GM21529 (cell line): ENCODE results near the gene CLIP1.
"Not testable (repeated sequence)": the region's sequence is repeated elsewhere in the genome, so short reads cannot be mapped to it uniquely, and the experiment has no call there.

Experiments
- ATAC-seq: cut with Tn5 transposase; IDR thresholded peaks from one replicate; pipeline ENCODE4 v1.9.1; 2021; ENCODE audit not compliant: unreplicated experiment

Gene CLIP1

DNA sequence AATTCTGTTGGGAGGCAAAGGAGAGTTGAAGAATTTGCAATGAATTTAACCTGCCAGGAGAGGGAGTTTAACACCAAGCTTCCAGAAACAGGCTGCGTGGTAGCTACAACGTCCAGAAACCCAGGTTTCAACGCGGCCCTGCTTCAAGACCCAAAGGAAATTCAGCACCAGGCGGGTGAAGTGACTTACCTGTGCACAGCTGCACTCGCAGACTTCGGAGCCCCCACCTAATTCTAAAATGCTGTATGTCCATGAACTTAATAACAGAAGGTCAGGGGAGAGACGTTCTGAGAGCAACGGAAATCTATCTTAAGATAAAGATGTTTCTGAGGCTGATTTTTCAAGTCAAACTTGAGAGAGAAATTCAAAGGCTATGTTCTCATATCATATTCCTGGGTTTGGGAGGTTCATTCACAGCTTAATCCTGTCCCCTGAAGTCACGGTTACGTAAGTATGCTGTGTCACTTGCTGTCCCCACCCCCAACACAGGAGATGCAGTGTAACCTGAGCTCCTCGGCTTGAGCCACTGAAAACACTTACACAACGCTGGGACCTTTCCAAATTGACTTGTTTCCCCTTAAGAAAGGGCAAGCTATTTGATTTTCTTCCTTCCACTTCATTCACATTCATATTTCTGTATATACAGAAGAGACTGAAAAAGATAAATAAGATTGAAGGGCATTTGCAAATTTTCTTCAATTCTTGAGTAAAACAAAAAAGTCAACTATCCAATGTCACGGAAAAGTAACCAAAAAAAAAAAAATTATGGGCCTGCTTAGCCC lies 22.7 kb downstream of the CLIP1 start:
- ATAC-seq: peak; percentile 37

DNA sequence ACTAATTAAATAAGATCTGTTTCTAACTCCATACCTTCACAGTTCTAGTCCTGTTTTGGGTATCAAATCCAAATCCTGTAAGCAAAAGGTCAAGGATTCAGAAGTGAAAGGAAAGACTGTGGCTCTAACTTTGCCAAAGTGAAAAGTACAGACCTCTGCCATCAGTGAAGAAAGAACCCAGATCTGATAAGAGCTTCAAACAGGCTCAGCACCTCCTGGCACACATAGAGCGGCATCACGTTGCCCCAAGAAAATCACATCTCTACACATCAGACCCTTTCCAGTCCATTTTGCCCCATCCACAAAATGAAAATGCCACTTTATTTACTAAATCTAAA lies 23.2 kb downstream of the CLIP1 start:
- no peak for ATAC-seq

DNA sequence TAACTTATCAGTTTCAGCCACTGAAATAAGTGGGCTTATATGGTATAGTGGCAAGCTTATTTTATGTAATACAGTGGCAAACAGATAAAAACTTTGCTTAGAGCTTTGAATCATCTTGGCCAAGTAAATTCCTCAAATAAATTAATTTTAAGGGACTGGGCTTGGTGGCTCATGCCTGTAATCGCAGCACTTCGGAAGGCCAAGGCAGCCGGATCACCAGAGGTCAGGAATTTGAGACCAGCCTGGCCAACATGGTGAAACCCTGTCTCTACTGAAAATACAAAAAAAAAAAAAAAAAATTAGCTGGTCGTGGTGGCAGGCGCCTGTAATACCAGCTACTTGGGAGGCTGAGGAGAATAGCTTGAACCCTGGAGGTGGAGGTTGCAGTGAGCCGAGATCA lies 24.5 kb downstream of the CLIP1 start:
- not testable (repeated sequence) for ATAC-seq

DNA sequence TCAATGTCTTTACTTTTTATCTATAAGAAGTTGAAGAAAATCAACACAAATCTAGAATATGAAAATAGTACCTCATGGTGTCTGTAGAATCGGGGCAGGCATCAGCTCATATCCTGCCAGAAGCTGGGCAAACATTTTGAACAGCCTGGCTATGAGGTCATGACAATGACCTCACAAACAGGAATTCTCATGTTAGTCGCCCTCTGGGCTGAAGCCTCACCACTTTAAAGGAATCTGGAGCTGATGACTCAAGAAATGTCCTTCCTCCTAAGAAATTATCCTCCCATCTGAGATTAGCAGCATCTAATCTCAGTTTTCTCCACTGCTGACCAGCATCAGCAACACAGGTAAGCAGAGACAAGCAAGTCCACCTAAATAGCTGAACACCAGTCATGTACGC lies 27.1 kb downstream of the CLIP1 start:
- ATAC-seq: no peak

DNA sequence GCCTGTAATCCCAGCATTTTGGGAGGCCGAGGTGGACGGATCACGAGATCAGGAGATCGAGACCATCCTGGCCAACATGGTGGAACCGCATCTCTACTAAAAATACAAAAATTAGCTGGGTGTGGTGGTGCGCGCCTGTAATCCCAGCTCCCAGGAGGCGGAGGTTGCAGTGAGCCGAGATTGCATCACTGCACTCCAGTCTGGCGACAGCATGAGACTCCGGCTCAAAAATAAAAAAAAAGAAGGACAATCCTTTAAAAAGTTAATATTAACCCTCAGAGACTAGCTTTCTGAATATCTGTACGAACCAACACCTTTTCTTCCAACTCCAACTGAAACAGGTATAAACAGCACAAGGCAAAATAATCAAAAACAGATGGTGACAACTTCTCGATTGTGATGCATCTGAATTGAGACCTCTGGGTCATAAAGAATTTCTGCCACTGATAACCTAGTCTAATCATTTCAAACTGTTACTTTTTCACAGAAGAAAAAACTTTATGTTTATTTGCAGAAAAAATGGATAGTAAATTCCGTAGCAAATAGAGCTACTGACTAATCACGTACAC lies 27.8 kb downstream of the CLIP1 start:
- ATAC-seq: no peak

DNA sequence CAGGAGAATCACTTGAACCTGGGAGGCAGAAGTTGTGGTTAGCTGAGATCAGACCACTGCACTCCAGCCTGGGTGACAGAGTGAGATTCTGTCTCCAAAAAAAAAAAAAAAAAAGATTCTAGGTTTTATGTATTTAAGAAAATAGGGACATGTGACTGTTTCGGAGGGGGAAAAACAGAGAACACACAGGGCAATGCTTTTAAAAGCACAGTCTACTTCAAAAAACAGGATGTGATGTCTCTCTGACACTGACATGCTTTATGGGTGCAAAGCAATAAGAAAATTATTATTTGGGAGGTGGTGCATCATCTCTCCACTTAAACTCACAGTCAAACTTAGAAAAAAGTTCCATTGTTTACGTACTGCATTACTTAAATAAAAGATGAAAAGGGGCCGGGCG lies 28.7 kb downstream of the CLIP1 start:
- ATAC-seq: no peak

DNA sequence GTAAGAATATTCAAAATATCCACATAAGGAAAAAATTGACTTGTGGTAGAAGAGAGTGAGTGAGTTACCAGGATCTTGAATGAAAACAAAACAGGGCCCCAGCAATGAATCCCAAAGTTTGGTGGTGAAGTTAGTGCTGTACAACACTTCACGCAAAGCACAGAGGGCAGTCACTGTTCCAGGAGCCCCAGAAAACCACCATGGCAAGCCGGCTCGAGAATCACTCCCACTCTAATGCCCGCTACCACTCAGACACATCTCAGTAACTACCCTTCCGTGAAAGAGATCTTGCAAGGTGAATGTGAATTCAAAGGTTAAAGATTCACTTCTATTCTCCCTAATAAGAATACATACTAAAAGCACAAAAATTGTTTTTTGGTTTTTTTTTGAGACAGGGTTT lies 30.1 kb downstream of the CLIP1 start:
- ATAC-seq: no peak

DNA sequence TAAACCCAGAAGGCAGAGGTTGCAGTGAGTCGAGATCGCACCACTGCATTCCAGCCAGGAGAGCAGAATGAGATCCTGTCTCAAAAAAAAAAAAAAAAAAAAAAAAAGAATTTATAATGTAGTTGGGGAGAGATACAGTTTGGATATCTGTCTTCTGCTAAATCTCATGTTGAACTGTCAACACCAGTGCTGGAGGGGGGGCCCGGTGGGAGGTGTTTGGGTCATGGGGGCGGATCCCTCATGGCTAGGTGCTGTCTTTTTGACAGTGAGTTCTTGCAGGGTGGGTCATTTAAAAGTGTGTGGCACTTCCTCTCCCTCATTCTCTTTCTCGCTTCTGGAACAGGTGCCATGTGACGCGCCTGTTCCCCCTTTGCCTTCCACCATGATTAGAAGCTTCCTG lies 32.8 kb downstream of the CLIP1 start:
- ATAC-seq: no peak

DNA sequence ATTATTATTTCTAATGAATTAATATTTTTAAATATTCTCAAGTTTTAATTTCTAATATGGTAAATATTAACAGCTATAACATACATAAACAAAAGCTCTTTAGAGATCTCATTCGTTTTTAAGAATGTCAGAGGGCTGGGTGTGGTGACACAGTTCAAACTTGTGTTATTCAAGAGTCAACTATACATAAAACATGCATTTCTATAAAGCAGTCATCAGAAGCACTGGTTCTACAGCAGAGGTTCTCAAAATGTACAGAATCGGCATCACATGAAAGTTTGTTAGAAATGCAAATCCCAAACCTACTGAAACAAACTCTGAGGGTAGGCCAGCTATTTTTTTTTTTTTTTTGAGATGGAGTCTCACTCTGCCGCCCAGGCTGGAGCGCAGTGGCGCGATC lies 34.6 kb downstream of the CLIP1 start:
- ATAC-seq: no peak

DNA sequence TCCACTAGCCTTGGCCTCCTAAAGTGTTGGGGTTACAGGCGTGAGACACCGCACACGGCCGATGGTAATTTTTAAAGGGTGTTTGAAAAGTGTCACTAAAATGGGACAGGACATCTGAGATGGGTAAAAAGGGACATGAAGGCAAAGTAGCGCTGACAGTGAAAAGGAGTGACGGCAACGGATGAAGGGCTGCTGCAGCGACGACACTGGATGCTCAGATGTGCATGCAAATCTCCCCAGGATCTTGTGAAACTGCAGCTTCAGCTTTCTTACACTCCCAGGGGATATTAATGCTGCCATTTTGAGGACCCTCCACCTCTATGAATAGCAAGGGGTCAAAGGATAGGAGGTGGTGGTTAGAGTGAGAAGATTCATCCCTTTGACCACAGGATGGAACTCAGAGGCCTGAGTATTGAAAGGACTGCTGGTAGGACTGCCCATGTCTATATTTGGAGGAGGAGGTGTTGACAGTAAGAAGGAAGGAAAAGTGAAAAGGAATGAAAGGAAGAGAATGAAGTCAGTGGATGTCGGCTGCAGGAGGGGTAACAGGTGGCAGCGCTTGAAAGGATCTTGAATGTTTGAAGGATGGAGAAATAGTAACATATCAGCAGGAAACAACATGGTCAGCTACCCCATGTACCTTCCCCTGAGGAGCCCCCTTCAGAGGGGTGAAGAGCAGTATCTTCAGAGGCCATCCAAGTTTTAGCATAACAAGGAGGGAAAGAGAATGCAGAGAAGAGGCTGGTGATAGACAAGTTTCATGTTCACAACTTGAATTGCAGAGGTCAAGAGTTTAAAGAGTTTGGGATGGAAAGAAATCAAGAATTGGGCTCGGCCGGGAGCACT lies 37.1 kb downstream of the CLIP1 start:
- no peak for ATAC-seq

DNA sequence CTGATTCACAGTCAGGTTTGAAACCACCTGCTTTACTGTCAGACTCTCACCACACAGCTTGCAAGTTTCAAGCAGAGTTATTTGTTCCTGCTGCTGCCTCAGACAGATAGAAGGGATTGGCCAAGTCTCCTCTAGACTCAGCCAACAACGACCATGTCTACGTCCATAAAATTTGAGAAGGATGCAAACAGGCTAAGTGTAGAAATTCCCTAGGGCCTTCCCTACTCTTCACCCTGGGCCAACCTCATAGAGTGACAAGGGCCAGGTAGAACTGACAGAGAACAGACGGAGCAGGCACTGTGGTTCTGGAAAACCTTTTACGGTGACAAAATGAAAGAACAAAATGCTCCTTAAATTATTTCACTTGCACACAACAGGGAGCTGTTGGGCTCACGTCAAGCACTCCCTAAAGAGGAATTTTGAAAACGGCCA lies 39.5 kb downstream of the CLIP1 start:
- ATAC-seq: no peak

DNA sequence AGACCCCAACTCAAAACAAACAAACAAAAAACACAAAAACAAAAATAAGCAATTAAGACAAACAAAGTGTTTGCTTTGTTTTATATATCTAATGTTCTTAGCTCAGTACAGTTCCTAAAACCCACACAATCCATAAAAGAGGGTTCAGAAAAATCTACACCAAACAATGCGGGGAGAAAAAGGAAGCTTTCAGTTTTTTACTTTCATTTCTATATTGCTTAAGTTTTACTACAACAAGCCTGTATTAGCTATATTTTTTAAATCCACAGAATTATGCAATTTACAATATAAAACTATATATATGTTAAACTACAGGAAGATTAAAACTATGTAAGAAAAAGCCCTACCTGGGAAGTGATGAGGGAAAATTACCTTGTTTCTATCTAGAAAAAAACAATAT lies 41.4 kb downstream of the CLIP1 start:
- no peak for ATAC-seq

DNA sequence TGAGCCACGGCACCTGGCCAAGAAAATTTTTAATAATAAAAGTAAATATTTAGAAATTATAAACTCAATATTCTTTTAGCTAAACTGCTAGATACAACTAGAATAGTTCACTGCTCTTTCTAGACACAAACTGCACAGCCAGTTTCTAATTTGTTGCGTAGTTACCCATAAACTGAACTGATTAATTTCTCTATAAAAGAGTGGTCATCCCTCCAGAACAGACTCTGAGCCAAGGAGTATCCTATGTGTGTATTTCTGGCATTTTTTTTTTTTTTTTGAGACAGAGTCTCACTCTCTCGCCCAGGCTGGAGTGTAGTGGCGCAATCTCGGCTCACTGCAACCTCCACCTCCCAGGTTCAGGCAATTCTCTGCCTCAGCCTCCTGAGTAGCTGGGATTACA lies 45.7 kb downstream of the CLIP1 start:
- ATAC-seq: not testable (repeated sequence)

DNA sequence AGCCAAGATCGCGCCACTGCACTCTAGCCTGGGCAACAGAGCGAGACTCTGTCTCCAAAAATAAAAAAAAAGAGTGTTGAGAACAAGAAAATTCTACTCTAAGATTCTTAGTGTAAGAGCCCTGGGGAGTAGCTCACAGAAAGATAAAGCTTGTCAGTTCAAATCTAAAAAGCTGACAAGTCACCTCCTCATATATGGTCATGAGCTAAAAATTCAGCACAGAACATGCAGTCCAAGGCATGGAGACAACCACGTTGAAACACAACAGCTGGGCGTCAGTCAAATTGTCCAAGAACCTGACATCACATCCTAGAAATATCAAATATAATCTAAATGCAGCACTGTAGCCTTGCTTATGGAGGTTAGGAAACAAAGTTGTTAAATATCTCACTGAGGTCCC lies 47.8 kb downstream of the CLIP1 start:
- no peak for ATAC-seq

DNA sequence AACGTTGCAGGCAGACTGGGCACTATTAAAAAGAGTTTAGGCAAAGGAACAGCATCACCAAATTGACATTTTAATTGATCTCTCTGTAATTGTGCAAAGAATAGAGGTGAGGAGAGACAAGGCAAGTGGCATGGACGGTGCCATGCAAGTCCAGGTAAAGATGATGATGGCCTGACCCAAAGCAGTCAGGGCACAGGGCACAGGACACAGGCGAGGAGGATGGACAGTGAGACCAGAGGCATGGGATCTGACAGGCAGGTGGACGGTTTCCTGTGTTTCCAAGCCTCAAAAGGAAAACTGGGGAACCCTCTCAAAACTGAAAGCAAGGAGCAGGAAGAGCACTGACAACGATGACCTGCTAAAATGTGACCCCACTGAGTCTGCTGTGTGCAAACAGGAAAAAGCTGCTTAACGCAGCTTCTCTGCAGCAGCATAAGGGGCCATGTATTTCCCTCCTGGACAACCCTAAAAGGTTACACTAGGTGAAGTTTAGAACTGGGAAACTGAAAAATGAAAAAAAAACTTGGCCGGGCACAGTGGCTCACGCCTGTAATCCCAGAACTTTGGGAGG lies 50.9 kb downstream of the CLIP1 start:
- ATAC-seq: no peak

DNA sequence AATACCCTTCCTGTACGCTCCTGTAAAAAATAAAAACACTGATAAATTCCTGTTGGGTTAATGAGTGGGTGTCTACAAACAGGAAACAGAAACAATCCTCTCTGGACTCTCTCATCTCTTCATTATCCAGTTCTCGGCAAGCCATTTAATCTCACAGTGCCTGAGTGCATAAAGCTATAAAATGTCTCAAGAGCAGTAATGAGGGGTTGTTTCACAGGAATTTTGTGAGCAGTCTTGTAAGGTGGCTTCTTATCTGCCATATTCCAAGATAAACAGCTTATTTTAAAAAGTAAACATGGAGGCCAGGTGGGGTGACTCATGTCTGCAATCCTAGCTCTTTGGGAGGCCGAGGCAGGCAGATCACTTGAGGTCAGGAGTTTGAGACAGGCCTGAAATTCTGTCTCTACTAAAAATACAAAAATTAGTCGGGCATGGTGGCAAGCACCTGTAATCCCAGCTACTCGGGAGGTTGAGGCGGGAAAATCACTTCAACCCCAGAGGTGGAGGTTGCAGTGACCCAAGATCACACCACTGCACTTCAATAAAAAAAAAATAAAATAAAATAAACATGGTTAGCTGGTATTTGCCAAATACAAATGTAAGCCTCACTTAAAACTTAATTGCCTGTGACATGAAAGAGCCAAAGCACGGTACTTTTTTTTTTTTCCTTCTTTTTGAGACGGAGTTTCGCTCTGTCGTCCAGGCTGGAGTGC lies 54.0 kb downstream of the CLIP1 start:
- ATAC-seq: no peak

DNA sequence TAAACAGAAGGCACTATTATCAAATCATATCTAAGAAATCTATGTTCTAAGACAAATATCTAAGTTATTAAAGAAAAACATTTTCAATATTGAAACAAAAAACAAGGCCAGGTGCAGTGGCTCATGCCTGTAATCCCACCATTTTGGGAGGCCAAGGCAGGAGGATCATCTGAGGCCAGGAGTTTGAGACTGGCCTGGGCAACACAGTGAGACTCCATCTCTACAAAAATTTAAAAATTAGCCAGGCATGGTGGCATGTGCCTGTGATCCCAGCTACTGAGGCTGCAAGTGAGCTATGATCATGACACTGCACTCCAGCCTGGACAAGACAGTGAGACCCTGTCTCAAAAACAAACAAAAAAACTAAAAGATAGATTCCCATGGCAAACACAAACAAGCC lies 54.8 kb downstream of the CLIP1 start:
- not testable (repeated sequence) for ATAC-seq

DNA sequence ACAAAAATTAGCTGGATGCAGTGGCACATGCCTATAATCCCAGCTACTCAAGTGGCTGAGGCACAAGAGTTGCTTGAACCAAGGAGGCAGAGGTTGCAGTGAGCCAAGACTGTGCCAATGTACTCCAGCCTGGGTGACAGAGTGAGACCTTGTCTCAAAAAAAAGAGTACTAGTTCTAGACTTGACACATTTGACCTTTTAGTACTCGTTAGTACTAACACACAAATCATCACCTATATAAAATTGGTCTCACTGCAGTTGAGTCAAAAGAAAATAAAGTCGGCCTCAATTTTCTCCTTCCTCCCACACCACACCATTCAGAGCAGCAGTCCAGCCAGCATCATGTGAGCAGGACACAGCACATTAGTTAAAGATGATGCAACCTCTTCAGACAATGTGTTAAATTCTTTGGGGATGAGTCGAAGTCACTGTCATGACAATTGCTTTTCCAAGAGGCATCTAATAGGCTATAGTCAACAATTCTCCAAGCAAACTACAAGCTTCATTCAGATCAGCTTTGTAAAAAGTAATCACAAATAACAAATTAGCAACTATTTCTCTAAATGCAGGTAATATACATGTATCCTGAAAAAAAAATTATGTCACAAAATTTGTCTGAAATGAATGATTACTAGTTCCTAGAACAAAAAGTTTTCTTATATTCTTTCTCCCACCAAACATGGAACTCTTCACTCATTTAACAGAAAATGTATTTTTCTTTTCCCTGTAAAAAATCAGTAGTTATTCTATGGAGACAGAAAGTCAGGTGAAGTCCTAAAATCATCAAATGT lies 55.6 kb downstream of the CLIP1 start:
- no peak for ATAC-seq

DNA sequence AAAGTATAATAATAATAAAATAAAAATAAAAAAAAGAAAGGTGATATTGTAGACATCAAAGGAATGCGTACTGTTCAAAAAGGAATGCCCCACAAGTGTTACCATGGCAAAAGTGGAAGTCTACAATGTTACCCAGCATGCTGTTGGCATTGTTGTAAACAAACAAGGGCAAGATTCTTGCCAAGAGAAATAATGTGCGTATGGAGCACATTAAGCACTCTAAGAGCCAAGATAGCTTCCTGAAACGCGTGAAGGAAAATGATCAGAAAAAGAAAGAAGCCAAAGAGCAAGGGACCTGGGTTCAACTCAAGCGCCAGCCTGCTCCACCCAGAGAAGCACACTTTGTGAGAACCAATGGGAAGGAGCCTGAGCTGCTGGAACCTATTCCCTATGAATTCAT lies 57.2 kb downstream of the CLIP1 start:
- not testable (repeated sequence) for ATAC-seq

DNA sequence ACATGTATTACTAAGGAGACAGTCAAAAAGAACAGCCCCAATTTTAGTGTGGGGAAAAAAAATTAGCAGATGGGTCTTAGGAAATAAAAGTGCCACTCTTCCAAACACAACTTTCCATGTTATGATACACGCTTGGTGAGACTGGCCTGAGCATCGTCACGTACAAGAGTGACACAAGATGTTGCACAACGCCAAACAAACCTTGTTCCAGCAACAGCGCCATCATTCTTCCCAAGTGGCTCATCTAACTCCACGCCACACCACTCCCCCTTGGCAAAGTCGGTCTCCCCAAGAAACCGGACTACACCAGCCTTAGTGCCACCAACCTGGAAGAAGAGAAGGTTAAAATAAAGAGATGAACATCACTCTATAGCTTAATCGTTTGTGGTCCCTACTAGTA lies 58.7 kb downstream of the CLIP1 start:
- ATAC-seq: no peak
